Testis (tissue), 3 donors: ENCODE data around the gene FSTL4. TPM values are rescaled to one million over a fixed set of nuclear protein-coding genes. Genes with fewer than 3 reads are reported as not detected.

Experiments used
- DNase-seq: peaks from one replicate; pipeline ENCODE4 v3.0.0-alpha.2; 2019
- H3K27ac ChIP-seq, 2 donors: fragments of 200-600 bp; sonication (generic); one replicate each; pipeline ENCODE4 v1.5.1; 2019
- H3K27me3 ChIP-seq: fragments of 200-600 bp; sonication (generic); one replicate; pipeline ENCODE4 v1.5.1; 2019
- H3K36me3 ChIP-seq: fragments of 200-600 bp; sonication (generic); one replicate; pipeline ENCODE4 v1.5.1; 2017; ENCODE audit warnings: low read depth; ENCODE audit errors: missing control alignments
- H3K4me1 ChIP-seq: fragments of 200-600 bp; sonication (generic); one replicate; pipeline ENCODE4 v1.5.1; 2019
- H3K4me3 ChIP-seq, 2 donors: fragments of 200-600 bp; sonication (generic); one replicate each; pipeline ENCODE4 v1.5.1; 2017 to 2019
- H3K9me3 ChIP-seq: fragments of 200-600 bp; sonication (generic); one replicate; pipeline ENCODE4 v1.5.1; 2017
- POLR2A ChIP-seq: fragments of 450-650 bp; IDR thresholded peaks from one replicate; pipeline ENCODE4 v1.6.1; 2017; ENCODE audit warnings: antibody characterized with exemption, mild to moderate bottlenecking, moderate library complexity
- WGBS, 2 donors: methylation state at CpG; one replicate each; pipeline ENCODE4 v1.1.5; 2018; 5-methylcytosine and 5-hydroxymethylcytosine counted together
- intact Hi-C: fragments of 100-400 bp; cut with DNase I; formaldehyde crosslinking; loops from one replicate; pipeline ENCODE4 v1.15.1; 2023; ENCODE audit warnings: low total_unique reads
- polyA plus RNA-seq: library from polyadenylated mRNA; stranded (reverse); fragments of 350-450 nt; fragmentation: Illumina TruSeq; extraction: RNeasy Lipid Tissue Mini Kit (QIAGEN cat#74804); gene quantifications from one replicate; pipeline ENCODE4 v1.2.3, GENCODE V29; 2014; ENCODE audit warnings: low read depth, low replicate concordance; ENCODE audit not compliant: insufficient read depth
- total RNA-seq, 2 donors: library from RNA; depleted of rRNA; stranded (reverse); fragments of >200 nt; gene quantifications; one replicate each; pipeline ENCODE4 v1.2.3, GENCODE V29; 2016
- TF ChIP-seq, protein P1 (sequence below), 3 experiments: fragments of 450-650 bp in 2 of 3; fragments of 200-600 bp in 1 of 3; sonication (generic) in 1 of 3; IDR thresholded peaks; one replicate each; pipeline ENCODE4 v1.5.1; 2016 to 2019; ENCODE audit warnings: antibody characterized with exemption in 3 of 3, mild to moderate bottlenecking in 2 of 3, moderate library complexity in 1 of 3

Gene FSTL4
- total and polyA plus RNA-seq, 3 donors from 2014 or later: 7.1 to 8.6 (median 7.4) TPM

DNA sequence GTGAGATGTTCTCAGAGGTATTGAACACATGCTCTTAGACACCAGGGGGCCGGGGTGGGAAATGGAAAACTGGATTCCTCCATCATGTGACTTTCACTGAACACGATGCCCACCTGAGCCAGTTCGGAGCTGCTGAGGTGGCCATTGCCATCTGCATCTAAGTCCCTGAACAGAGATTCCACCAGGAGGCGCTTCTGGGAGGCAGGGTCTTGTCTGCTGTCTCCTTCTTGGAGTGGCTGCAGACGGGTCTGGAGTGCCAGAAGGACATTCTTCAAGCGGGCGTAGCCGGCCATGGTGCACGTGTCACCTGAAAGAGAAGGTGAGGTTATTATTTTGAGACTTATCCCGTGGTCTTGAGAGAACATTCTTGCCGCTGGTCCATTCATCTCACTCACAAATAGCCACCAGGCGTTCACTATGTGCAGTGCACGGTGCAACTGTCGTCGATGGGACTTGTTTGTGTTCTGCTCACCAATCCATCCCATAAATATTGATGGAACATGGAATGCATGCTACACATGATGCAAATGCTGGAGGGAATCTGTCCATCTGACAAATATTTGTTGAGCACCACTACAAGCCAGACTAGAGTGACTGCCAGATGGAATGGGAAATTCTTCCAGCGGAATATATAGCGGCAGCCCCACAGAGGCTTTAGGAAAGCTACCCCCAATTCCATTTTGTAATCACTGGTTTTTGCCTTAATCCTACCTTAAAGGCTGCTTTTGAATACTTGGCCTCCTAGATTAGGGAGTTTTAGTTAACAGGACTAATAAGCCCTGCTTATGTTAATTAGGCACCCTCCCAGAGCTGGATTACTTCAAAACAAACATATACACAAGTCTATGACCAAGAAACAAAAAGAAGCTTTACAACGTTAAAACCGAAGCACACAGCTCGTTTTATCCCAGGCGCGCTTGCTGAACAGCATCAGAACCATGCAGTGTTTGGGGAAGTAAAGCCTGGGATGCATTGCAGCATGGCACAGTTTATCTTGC, 295.7 kb downstream of the FSTL4 start:
- no peak overlapping the region for H3K4me3 ChIP-seq
- TF ChIP-seq, protein P1, sequence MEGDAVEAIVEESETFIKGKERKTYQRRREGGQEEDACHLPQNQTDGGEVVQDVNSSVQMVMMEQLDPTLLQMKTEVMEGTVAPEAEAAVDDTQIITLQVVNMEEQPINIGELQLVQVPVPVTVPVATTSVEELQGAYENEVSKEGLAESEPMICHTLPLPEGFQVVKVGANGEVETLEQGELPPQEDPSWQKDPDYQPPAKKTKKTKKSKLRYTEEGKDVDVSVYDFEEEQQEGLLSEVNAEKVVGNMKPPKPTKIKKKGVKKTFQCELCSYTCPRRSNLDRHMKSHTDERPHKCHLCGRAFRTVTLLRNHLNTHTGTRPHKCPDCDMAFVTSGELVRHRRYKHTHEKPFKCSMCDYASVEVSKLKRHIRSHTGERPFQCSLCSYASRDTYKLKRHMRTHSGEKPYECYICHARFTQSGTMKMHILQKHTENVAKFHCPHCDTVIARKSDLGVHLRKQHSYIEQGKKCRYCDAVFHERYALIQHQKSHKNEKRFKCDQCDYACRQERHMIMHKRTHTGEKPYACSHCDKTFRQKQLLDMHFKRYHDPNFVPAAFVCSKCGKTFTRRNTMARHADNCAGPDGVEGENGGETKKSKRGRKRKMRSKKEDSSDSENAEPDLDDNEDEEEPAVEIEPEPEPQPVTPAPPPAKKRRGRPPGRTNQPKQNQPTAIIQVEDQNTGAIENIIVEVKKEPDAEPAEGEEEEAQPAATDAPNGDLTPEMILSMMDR (IDR thresholded peaks at IDR 0.05): no peak
- no peak for TF ChIP-seq POLR2A
- H3K36me3 ChIP-seq: no peaks in the 10 kb centered on the region
- intact Hi-C loops: no loop called here
- H3K4me1 ChIP-seq: no peaks in the 10 kb centered on the region
- no peaks in the 10 kb centered on the region for H3K9me3 ChIP-seq
- no peaks in the 10 kb centered on the region for H3K27me3 ChIP-seq
- 86 to 89% methylated on average over 22 of the region's 22 CpGs for WGBS, 2 donors
- DNase-seq: no peak
- no peak overlapping the region for H3K27ac ChIP-seq

DNA sequence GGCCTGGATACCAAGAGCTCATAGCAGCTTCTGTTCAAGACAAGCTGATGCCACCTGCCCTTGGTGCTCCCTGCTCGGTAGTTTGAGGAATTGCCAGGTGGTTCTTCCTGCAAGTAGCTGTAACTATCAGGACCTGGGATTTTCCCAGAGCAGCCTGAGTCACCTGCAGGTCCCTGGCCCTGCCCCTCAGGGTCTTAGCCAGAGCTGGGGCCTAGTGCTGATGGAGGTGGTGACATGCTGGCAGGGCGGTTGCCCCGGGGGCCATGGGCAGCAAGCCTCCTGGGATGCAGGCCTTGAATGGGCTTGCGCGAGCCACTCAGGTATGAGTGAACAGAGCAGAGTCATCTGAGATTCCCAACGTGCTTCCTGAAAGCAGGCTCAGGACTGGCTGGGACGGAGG, 298.3 kb downstream of the FSTL4 start:
- Histone ChIP-seq H3K9me3 (no peaks in the 10 kb centered on the region), H3K27ac (no peak overlapping the region), H3K36me3 (no peaks in the 10 kb centered on the region), H3K4me3 (no peak overlapping the region), H3K4me1 (no peaks in the 10 kb centered on the region), H3K27me3 (no peaks in the 10 kb centered on the region)
- no peak for DNase-seq
- WGBS, 2 donors: 91 to 92% methylated on average over 7 of the region's 7 CpGs
- intact Hi-C loops: no loop called here
- TF ChIP-seq POLR2A: no peak
- TF ChIP-seq, protein P1 (IDR thresholded peaks at IDR 0.05): no peak

DNA sequence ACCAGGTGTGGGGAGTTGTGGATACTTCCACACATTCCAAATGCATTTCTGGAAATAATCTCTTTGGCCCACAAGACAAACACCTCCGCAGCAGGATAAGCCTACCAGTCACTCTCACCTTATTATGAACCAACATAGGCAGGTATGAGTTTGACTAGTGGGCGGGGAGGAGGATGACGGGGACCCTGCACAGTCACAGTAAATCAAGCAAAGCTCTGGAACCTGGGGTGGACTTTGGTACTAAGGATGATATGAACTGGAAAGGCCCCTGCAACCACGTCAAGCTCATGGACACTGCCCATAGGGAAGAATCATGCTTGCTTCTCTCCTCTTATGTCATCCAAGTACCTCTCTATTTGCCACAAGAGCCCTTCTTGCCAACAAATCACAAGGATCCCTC, 301.2 kb downstream of the FSTL4 start:
- H3K4me3 ChIP-seq: no peak overlapping the region
- WGBS, 2 donors: 88 to 92% methylated on average over 4 of the region's 4 CpGs
- intact Hi-C loops: no loop called here
- no peak overlapping the region for H3K27ac ChIP-seq
- no peaks in the 10 kb centered on the region for H3K4me1 ChIP-seq
- no peak for DNase-seq
- H3K36me3 ChIP-seq: no peaks in the 10 kb centered on the region
- no peaks in the 10 kb centered on the region for H3K27me3 ChIP-seq
- TF ChIP-seq, protein P1 (IDR thresholded peaks at IDR 0.05): no peak
- no peak for TF ChIP-seq POLR2A
- H3K9me3 ChIP-seq: no peaks in the 10 kb centered on the region

DNA sequence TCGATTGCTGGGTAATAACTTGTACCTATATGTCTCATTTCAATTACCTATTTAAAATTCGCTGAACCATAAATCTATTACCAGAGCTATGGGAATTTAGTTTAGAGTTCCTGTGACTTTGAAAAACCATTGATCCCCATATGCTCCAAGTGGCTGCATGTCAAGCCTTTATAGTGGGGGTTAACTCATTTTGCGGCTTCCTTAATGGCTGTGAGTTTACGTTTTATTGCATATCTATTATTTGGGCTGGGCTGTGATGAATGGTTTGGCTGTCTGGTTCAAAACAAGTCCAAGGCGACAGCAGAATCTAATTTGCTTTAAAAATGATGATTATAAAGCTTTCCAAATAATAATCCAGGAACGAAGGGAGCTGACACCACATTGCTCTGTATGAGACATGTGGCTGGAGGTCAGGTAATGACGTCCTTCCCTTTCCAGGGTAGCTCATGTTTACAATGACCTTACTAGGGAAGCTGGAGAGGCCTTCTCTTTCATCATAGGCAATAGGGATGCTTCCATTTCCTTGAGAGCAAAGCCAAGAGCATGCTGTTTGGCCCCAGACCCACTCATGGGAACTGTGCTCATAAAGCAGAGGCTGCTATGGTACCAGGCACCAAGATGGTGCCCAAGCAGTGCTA, 302.2 kb downstream of the FSTL4 start:
- no peaks in the 10 kb centered on the region for H3K27me3 ChIP-seq
- no peak overlapping the region for H3K4me3 ChIP-seq
- H3K27ac ChIP-seq: no peak overlapping the region
- TF ChIP-seq, protein P1 (IDR thresholded peaks at IDR 0.05): no peak
- no peaks in the 10 kb centered on the region for H3K9me3 ChIP-seq
- no peaks in the 10 kb centered on the region for H3K4me1 ChIP-seq
- intact Hi-C loops: no loop called here
- no peaks in the 10 kb centered on the region for H3K36me3 ChIP-seq
- WGBS, 2 donors: 79% methylated on average over 7 of the region's 7 CpGs
- no peak for DNase-seq
